PFSK-1 (cell line): ENCODE results near the gene FMNL1.

ENCODE experiments used
- POLR2AphosphoS5 ChIP-seq: IDR thresholded peaks from 2 replicates; pipeline ENCODE4 v1.6.1; 2012; ENCODE audit warnings: low read depth, mild to moderate bottlenecking, control low read depth, low read length, moderate library complexity
- TAF1 ChIP-seq: IDR thresholded peaks from 2 replicates; pipeline ENCODE4 v1.6.1; 2012; ENCODE audit warnings: low read length, control low read depth, borderline replicate concordance; ENCODE audit not compliant: insufficient read depth
- TF ChIP-seq, protein P1 (sequence below), 2 experiments: IDR thresholded peaks; 2 replicates each; pipeline versions ENCODE4 v1.6.1 to v1.8.0; 2011 to 2012; ENCODE audit warnings: low read depth in 2 of 2, low read length in 2 of 2, control low read depth in 1 of 2, inconsistent platforms in 1 of 2, mild to moderate bottlenecking in 1 of 2, moderate library complexity in 1 of 2; ENCODE audit not compliant: insufficient read depth in 1 of 2

DNA sequence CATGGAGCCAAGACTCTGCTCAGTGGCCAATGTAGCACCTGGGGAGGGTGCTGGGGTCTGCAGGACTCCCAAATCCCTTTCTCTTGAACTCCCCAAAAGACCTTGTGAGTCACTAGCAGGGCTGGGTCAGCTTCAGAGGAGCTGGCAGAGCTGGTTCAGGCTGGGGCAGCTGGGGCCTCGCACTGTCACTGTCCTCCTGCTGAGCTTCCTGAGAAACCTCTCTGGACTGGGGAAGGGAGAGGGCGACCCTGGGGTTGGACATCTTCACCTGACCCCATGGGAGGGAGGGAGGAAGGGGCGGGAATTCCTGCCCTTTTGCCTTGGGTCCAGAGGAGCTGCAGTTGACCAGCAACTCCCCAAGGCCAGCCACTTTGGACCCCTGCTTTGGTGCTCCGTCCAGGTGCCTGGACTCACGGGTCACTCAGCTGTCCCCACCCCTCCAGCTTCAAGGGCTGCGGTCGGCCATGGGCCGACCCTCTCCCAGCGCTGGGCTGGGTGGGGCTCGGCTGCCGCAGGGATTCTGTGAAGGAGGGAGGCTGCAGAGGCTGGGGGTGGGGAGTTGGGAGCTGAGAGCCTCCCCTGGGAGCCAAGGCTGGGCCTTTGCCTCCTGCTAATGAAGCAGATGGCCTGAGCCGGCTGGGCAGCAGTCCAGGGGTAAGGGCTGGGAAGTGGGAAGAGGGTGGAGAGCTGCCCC, 9.2 kb downstream of the FMNL1 start:
- no peak for TF ChIP-seq TAF1
- TF ChIP-seq, protein P1, sequence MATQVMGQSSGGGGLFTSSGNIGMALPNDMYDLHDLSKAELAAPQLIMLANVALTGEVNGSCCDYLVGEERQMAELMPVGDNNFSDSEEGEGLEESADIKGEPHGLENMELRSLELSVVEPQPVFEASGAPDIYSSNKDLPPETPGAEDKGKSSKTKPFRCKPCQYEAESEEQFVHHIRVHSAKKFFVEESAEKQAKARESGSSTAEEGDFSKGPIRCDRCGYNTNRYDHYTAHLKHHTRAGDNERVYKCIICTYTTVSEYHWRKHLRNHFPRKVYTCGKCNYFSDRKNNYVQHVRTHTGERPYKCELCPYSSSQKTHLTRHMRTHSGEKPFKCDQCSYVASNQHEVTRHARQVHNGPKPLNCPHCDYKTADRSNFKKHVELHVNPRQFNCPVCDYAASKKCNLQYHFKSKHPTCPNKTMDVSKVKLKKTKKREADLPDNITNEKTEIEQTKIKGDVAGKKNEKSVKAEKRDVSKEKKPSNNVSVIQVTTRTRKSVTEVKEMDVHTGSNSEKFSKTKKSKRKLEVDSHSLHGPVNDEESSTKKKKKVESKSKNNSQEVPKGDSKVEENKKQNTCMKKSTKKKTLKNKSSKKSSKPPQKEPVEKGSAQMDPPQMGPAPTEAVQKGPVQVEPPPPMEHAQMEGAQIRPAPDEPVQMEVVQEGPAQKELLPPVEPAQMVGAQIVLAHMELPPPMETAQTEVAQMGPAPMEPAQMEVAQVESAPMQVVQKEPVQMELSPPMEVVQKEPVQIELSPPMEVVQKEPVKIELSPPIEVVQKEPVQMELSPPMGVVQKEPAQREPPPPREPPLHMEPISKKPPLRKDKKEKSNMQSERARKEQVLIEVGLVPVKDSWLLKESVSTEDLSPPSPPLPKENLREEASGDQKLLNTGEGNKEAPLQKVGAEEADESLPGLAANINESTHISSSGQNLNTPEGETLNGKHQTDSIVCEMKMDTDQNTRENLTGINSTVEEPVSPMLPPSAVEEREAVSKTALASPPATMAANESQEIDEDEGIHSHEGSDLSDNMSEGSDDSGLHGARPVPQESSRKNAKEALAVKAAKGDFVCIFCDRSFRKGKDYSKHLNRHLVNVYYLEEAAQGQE (IDR thresholded peaks at IDR 0.05; ENCODE audit: insufficient read depth in 1 of 2, low read depth in 2 of 2, low read length in 2 of 2) = no peak
- TF ChIP-seq POLR2AphosphoS5 = no peak
